Measurements from ENCODE around the gene DCAF12.

DCAF12 gene

GRCh38 chr9:34158362-34158869, 31.9 kb upstream of the DCAF12 start:
- no peak overlapping the region for H3K4me3 ChIP-seq (ENCODE audit: low read depth, low read length)
- TF ChIP-seq CTCF (conservative IDR thresholded peaks at IDR 0.05; ENCODE audit: low read depth, low read length), result no peak
- peak; percentile 78 for DNase-seq (ENCODE audit: low read depth)

- no peak for DNase-seq (ENCODE audit: low read depth)
- no peak for TF ChIP-seq CTCF (conservative IDR thresholded peaks at IDR 0.05; ENCODE audit: low read depth, low read length)
- H3K4me3 ChIP-seq (ENCODE audit: low read depth, low read length), result no peak overlapping the region
These were observed 31.4 kb upstream of the DCAF12 start for GRCh38 chr9:34157898-34158297.

- H3K4me3 ChIP-seq (ENCODE audit: low read depth, low read length), result no peak overlapping the region
- TF ChIP-seq CTCF (conservative IDR thresholded peaks at IDR 0.05; ENCODE audit: low read depth, low read length), result no peak
- DNase-seq (ENCODE audit: low read depth), result peak; percentile 56
These were observed 30.8 kb upstream of the DCAF12 start for GRCh38 chr9:34157318-34157717.

GRCh38 chr9:34154057-34154456, 27.6 kb upstream of the DCAF12 start:
- H3K4me3 ChIP-seq (ENCODE audit: low read depth, low read length), result no peak overlapping the region
- TF ChIP-seq CTCF (conservative IDR thresholded peaks at IDR 0.05; ENCODE audit: low read depth, low read length), result no peak
- no peak for DNase-seq (ENCODE audit: low read depth)

GRCh38 chr9:34151398-34151797, 24.9 kb upstream of the DCAF12 start:
- TF ChIP-seq CTCF (conservative IDR thresholded peaks at IDR 0.05; ENCODE audit: low read depth, low read length), result no peak
- no peak overlapping the region for H3K4me3 ChIP-seq (ENCODE audit: low read depth, low read length)
- DNase-seq (ENCODE audit: low read depth), result no peak

- no peak for TF ChIP-seq CTCF (conservative IDR thresholded peaks at IDR 0.05; ENCODE audit: low read depth, low read length)
- peak; percentile 38 for DNase-seq (ENCODE audit: low read depth)
These were observed 18.7 kb upstream of the DCAF12 start for GRCh38 chr9:34145165-34145564.

GRCh38 chr9:34143116-34143515, 16.6 kb upstream of the DCAF12 start:
- no peak for TF ChIP-seq CTCF (conservative IDR thresholded peaks at IDR 0.05; ENCODE audit: low read depth, low read length)
- no peak for DNase-seq (ENCODE audit: low read depth)
- H3K4me3 ChIP-seq (ENCODE audit: low read depth, low read length), result no peak overlapping the region

More at GRCh38 chr9:34145165-34145564, 18.7 kb upstream of the DCAF12 start:
- H3K4me3 ChIP-seq (ENCODE audit: low read depth, low read length), result no peak overlapping the region
